ENCODE data around the gene CAMK2A. TPM values are rescaled to one million over a fixed set of nuclear protein-coding genes. Genes with fewer than 3 reads are reported as not detected.

Gene CAMK2A
- total RNA-seq, 2 experiments from 2014 or later: not detected

- peak overlapping the region; percentile 67 for H3K27ac Mint-ChIP-seq
- H3K36me3 Mint-ChIP-seq (ENCODE audit: low read depth): no peaks in the 10 kb centered on the region
- ATAC-seq: peak; percentile 57
- POLR2A ChIA-PET: no interaction called here
- H3K4me3 Mint-ChIP-seq: no peak overlapping the region
- DNase-seq: peak; percentile 72
- H3K4me1 Mint-ChIP-seq (ENCODE audit: low read depth): peaks cover 56% of the 10 kb centered on the region
- H3K27me3 Mint-ChIP-seq (ENCODE audit: low read depth): peaks cover 26% of the 10 kb centered on the region
- CTCF ChIA-PET: interaction anchor here (0.8 to 4.9 kb wide), 6 partner anchors 9 to 76 kb away, joined by 4 to 23 read pairs (median 6); no protein-coding TSS in a partner anchor
- H3K9me3 Mint-ChIP-seq (ENCODE audit: insufficient read depth): no peaks in the 10 kb centered on the region
Observed at GRCh38 chr5:150206098-150206778, 83.3 kb downstream of the CAMK2A start.

- ChIA-PET CTCF (no interaction called here), POLR2A (interaction anchor here (0.6 kb wide), 1 partner anchor 79 kb away, joined by 3 read pairs; no protein-coding TSS in a partner anchor)
- H3K4me3 Mint-ChIP-seq: no peak overlapping the region
- H3K9me3 Mint-ChIP-seq (ENCODE audit: insufficient read depth): no peaks in the 10 kb centered on the region
- H3K36me3 Mint-ChIP-seq (ENCODE audit: low read depth): no peaks in the 10 kb centered on the region
- DNase-seq (no peak), ATAC-seq (no peak)
- H3K27me3 Mint-ChIP-seq (ENCODE audit: low read depth): peaks cover 25% of the 10 kb centered on the region
- peaks cover 41% of the 10 kb centered on the region for H3K4me1 Mint-ChIP-seq (ENCODE audit: low read depth)
- H3K27ac Mint-ChIP-seq: no peak overlapping the region
Observed at GRCh38 chr5:150204590-150204960, 85.0 kb downstream of the CAMK2A start.

DNA sequence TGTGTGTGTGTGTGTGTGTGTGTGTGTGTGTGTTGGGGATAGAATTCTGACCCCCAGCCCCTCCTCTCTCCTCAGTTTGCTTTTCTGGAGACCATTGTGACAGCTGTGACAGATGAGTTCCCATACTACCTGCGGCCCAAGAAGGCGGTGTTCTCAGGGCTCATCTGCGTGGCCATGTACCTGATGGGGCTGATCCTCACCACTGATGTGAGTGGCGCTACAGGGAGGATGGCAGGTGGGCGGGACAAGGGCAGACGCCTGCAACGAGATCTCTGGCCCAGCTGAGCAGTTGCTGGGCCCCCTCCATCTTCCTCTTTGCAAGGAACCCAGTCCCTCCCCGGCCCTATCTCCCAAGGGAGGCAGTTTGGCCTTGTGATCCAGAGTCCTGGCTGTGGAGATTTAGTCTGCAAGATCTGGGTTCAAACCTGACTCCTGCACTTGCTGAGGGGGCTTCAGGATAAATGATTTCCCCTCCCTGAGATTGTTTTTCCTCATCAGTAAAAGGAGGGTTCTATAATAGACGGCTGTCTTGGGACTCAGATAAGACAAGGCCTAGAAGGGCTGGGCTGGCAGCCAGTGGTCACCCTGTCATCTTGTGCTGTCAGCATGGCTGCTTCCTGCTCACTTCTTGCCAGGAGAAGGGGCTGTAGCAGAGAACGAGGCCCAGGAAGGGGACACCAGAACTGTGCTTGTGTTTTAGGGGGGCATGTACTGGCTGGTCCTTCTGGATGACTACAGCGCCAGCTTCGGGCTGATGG lies 85.6 kb downstream of the CAMK2A start:
- no peak overlapping the region for H3K4me3 Mint-ChIP-seq
- DNase-seq (no peak), ATAC-seq (no peak)
- ChIA-PET CTCF (no interaction called here), POLR2A (no interaction called here)
- H3K9me3 Mint-ChIP-seq (ENCODE audit: insufficient read depth): no peaks in the 10 kb centered on the region
- peaks cover 35% of the 10 kb centered on the region for H3K4me1 Mint-ChIP-seq (ENCODE audit: low read depth)
- H3K36me3 Mint-ChIP-seq (ENCODE audit: low read depth): no peaks in the 10 kb centered on the region
- H3K27ac Mint-ChIP-seq: no peak overlapping the region
- peaks cover 30% of the 10 kb centered on the region for H3K27me3 Mint-ChIP-seq (ENCODE audit: low read depth)

GRCh38 chr5:150202501-150202900 lies 87.1 kb downstream of the CAMK2A start:
- ATAC-seq: no peak
- DNase-seq: no peak
- no peak overlapping the region for H3K27ac Mint-ChIP-seq
- ChIA-PET CTCF (no interaction called here), POLR2A (no interaction called here)
- H3K27me3 Mint-ChIP-seq (ENCODE audit: low read depth): peaks cover 25% of the 10 kb centered on the region
- H3K9me3 Mint-ChIP-seq (ENCODE audit: insufficient read depth): no peaks in the 10 kb centered on the region
- H3K4me3 Mint-ChIP-seq: no peak overlapping the region
- peaks cover 20% of the 10 kb centered on the region for H3K4me1 Mint-ChIP-seq (ENCODE audit: low read depth)
- no peaks in the 10 kb centered on the region for H3K36me3 Mint-ChIP-seq (ENCODE audit: low read depth)

DNA sequence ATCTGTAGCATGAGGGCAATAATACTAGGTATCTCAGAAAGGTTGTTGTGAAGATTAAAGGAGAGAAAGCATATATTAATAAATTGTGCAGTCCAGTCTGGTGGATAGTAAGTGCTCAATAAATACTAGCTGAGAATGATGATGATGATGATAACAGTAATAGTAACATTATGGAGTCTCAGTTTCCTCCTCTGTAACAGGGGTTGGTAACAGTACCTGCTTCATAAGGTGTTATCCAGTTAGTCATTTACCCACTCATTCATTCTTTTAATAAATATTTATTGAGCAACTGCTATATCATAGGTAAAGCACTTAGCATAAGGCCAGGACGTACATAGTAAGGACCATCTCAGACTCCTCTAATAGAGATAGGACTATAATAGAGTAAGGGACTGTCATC lies 92.1 kb downstream of the CAMK2A start:
- ATAC-seq: no peak
- no peak overlapping the region for H3K27ac Mint-ChIP-seq
- CTCF ChIA-PET: interaction anchor here (1.3 kb wide), 1 partner anchor 35 kb away, joined by 4 read pairs; no protein-coding TSS in a partner anchor

DNA sequence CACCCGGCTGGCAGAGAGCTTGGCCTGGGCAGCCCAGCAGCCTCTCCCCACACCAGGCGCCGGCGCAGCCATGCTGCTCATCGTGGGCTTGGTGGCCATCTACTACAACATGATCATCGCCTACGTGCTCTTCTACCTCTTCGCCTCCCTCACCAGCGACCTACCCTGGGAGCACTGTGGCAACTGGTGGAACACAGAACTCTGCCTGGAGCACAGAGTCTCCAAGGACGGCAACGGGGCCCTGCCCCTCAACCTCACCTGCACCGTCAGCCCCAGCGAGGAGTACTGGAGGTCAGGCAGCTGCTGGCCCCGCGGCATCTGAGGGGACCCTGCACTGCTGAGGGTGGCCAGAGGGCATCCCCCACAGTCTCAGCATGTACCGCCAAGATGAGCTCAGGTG lies 92.6 kb downstream of the CAMK2A start:
- POLR2A ChIA-PET: no interaction called here
- H3K9me3 Mint-ChIP-seq (ENCODE audit: insufficient read depth): no peaks in the 10 kb centered on the region
- H3K4me3 Mint-ChIP-seq: no peak overlapping the region
- no peaks in the 10 kb centered on the region for H3K36me3 Mint-ChIP-seq (ENCODE audit: low read depth)
- ATAC-seq (no peak), DNase-seq (no peak)
- H3K4me1 Mint-ChIP-seq (ENCODE audit: low read depth): no peaks in the 10 kb centered on the region
- CTCF ChIA-PET: interaction anchor here (1.3 kb wide), 1 partner anchor 35 kb away, joined by 4 read pairs; no protein-coding TSS in a partner anchor
- H3K27me3 Mint-ChIP-seq (ENCODE audit: low read depth): peaks cover 40% of the 10 kb centered on the region
- no peak overlapping the region for H3K27ac Mint-ChIP-seq

More for the DNA sequence above, 92.1 kb downstream of the CAMK2A start:
- POLR2A ChIA-PET: no interaction called here
- no peak overlapping the region for H3K4me3 Mint-ChIP-seq
- no peak for DNase-seq
- H3K27me3 Mint-ChIP-seq (ENCODE audit: low read depth): peaks cover 40% of the 10 kb centered on the region
- no peaks in the 10 kb centered on the region for H3K9me3 Mint-ChIP-seq (ENCODE audit: insufficient read depth)
- no peaks in the 10 kb centered on the region for H3K4me1 Mint-ChIP-seq (ENCODE audit: low read depth)
- no peaks in the 10 kb centered on the region for H3K36me3 Mint-ChIP-seq (ENCODE audit: low read depth)

DNA sequence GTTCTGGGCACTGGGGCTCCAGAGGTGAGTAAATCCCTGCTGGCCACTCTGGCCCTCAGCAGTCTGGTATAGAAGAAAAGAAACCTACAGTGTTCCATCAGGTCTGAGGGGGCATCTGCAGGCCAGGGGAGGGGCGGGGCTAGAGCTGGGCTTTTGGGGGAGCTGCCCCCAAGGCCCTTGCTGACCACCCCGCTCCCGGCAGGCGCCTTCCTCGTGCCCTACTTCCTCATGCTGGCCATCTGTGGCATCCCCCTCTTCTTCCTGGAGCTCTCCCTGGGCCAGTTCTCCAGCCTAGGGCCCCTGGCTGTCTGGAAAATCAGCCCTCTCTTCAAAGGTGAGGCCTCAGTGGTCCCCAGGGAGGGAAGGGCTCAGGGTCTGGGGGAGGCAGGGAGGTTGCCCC lies 93.1 kb downstream of the CAMK2A start:
- no peaks in the 10 kb centered on the region for H3K9me3 Mint-ChIP-seq (ENCODE audit: insufficient read depth)
- no peak overlapping the region for H3K27ac Mint-ChIP-seq
- ChIA-PET CTCF (interaction anchor here (1.3 to 1.4 kb wide), 2 partner anchors 34 to 67 kb away, joined by 3 to 4 read pairs; no protein-coding TSS in a partner anchor), POLR2A (no interaction called here)
- peaks cover 45% of the 10 kb centered on the region for H3K27me3 Mint-ChIP-seq (ENCODE audit: low read depth)
- H3K36me3 Mint-ChIP-seq (ENCODE audit: low read depth): no peaks in the 10 kb centered on the region
- ATAC-seq (no peak), DNase-seq (no peak)
- no peak overlapping the region for H3K4me3 Mint-ChIP-seq
- H3K4me1 Mint-ChIP-seq (ENCODE audit: low read depth): no peaks in the 10 kb centered on the region

DNA sequence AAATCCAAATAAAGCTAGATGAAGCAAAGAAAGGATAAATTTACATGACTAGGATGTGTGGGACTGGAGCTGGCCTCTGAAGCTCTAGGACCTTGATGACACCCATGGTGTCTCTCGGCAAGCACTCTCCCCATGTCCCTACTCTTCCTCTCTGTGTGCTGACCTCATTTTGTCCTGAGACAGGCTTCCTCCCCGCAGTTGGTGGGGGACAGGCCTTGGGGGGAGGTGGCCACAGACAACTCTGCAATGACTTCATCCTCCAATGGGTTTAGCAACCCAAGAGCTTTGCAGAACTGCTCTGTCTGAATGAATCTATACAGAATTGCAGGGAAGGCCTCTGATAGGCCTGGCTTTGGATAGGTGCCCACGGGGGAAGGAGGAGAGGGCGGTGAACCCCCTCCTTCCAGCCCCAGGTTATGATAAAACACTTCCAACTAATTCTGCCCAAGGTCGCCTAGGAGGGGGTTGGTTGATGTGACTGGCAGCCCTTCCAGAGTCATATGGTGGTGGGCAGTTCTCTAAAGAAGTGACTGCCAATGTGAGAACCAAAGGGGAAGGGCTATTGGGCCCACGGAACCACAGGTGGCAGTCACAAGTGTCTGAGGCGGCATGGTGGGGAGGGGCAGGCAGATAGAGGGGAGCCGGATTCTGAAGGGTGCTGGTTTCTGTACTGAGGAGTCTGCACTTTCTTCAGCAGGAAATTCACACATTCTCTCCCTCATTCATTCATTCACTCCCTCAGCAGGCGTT lies 93.7 kb downstream of the CAMK2A start:
- ChIA-PET CTCF (interaction anchor here (1.4 kb wide), 1 partner anchor 67 kb away, joined by 3 read pairs; no protein-coding TSS in a partner anchor), POLR2A (no interaction called here)
- H3K4me1 Mint-ChIP-seq (ENCODE audit: low read depth): no peaks in the 10 kb centered on the region
- H3K27me3 Mint-ChIP-seq (ENCODE audit: low read depth): peaks cover 49% of the 10 kb centered on the region
- H3K36me3 Mint-ChIP-seq (ENCODE audit: low read depth): no peaks in the 10 kb centered on the region
- no peak for DNase-seq
- no peak overlapping the region for H3K4me3 Mint-ChIP-seq
- no peaks in the 10 kb centered on the region for H3K9me3 Mint-ChIP-seq (ENCODE audit: insufficient read depth)
- no peak overlapping the region for H3K27ac Mint-ChIP-seq
- ATAC-seq: no peak

- no peak for DNase-seq
- POLR2A ChIA-PET: no interaction called here
Observed at GRCh38 chr5:150192462-150192861, 97.1 kb downstream of the CAMK2A start.

DNA sequence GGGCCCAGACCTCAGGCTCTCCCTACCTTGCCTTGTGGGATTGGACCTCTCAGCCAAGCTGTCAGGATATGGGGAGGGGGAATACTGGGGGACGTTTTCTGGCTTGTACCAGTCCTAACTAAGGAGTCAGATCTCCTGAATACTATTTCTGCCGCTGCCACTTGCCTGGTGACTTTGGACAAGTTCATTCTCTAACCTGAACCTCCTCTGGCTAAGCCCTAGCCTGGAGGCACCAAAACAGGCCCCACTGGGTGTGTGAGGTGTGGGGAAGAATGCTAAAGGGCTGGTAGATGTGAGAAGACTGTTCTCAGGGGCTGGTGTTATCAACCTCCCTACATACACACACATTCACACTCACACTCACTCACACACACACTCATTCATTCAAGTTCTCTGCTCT lies 98.6 kb downstream of the CAMK2A start:
- Mint-ChIP-seq H3K4me1 (ENCODE audit: low read depth) (no peaks in the 10 kb centered on the region), H3K27ac (no peak overlapping the region), H3K36me3 (ENCODE audit: low read depth) (no peaks in the 10 kb centered on the region), H3K4me3 (no peak overlapping the region), H3K9me3 (ENCODE audit: insufficient read depth) (no peaks in the 10 kb centered on the region), H3K27me3 (ENCODE audit: low read depth) (peaks cover 61% of the 10 kb centered on the region)
- DNase-seq (no peak), ATAC-seq (no peak)
- CTCF ChIA-PET: no interaction called here
- POLR2A ChIA-PET: no interaction called here

More at GRCh38 chr5:150192462-150192861, 97.1 kb downstream of the CAMK2A start:
- Mint-ChIP-seq H3K36me3 (ENCODE audit: low read depth) (no peaks in the 10 kb centered on the region), H3K4me1 (ENCODE audit: low read depth) (no peaks in the 10 kb centered on the region), H3K9me3 (ENCODE audit: insufficient read depth) (no peaks in the 10 kb centered on the region), H3K4me3 (no peak overlapping the region), H3K27ac (no peak overlapping the region), H3K27me3 (ENCODE audit: low read depth) (peaks cover 57% of the 10 kb centered on the region)
- CTCF ChIA-PET: interaction anchor here (1.5 kb wide), 1 partner anchor 17 kb away, joined by 3 read pairs; no protein-coding TSS in a partner anchor
- ATAC-seq: no peak

DNA sequence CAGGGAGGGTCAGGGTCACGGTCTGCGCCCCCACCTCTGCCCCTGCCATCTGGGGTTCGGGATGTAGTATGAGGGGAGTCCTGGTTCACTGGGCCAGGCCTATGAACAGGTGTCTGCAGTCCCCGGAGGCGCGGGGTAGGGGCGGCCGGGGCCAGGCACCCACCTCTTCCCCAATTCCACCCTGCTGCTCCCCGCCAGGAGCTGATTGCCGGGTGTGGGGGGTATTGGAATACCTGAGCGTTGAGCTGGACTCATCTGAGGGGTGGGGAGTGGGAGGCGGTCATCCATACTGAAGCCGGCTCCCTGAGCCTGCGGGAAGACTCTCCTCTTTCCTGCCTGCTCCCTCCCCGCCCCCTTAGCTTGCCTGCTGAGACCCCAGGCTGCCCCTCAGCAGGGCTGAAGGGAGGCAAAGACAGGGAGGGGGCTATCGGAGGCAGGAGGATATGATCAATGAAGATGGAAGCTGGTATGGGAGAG lies 99.0 kb downstream of the CAMK2A start:
- CTCF ChIA-PET: no interaction called here
- DNase-seq: no peak
- Mint-ChIP-seq H3K9me3 (ENCODE audit: insufficient read depth) (no peaks in the 10 kb centered on the region), H3K4me3 (no peak overlapping the region), H3K27ac (no peak overlapping the region), H3K4me1 (ENCODE audit: low read depth) (no peaks in the 10 kb centered on the region), H3K36me3 (ENCODE audit: low read depth) (no peaks in the 10 kb centered on the region), H3K27me3 (ENCODE audit: low read depth) (peaks cover 60% of the 10 kb centered on the region)
- POLR2A ChIA-PET: no interaction called here
- ATAC-seq: no peak

All from activated CD8-positive, alpha-beta T cell treated with anti-CD3 and anti-CD28 coated beads, Interleukin-2, amount 10 ng/mL, durations not matched to agents 7 days and 5 days (primary cell).